Cerebellar nuclear complex (tissue), 1 donor: ENCODE data around the gene BLOC1S1.

Experiments
- DNase-seq, 2 experiments: peaks; one replicate each; lab custom pipeline; 2025; lab: John Stamatoyannopoulos, UW

Gene BLOC1S1

GRCh38 chr12:55715833-55716581 lies at the start of gene BLOC1S1:
Gene BLOC1S1 (plus strand): TSS chr12:55716046. CDS start chr12:55716052, 6 bp downstream.
- peak; percentile 71 to 74 for DNase-seq

GRCh38 chr12:55666508-55666907 lies 49.3 kb upstream of the BLOC1S1 start:
- DNase-seq, result no peak

- DNase-seq, result no peak
These were observed 45.6 kb upstream of the BLOC1S1 start for GRCh38 chr12:55670276-55670675.

GRCh38 chr12:55671746-55672145 lies 44.1 kb upstream of the BLOC1S1 start:
- no peak for DNase-seq

- DNase-seq, result no peak
These were observed 42.2 kb upstream of the BLOC1S1 start for GRCh38 chr12:55673638-55674037.

GRCh38 chr12:55675666-55676065 lies 40.2 kb upstream of the BLOC1S1 start:
- DNase-seq, result no peak

GRCh38 chr12:55676707-55677106 lies 39.1 kb upstream of the BLOC1S1 start:
- no peak for DNase-seq

GRCh38 chr12:55679691-55680090 lies 36.2 kb upstream of the BLOC1S1 start:
- no peak for DNase-seq

GRCh38 chr12:55681142-55682077 lies 34.4 kb upstream of the BLOC1S1 start:
- DNase-seq, result no peak

GRCh38 chr12:55682087-55682796 lies 33.6 kb upstream of the BLOC1S1 start:
- DNase-seq, result no peak

- no peak for DNase-seq
These were observed 32.2 kb upstream of the BLOC1S1 start for GRCh38 chr12:55683676-55684075.

- DNase-seq, result no peak
These were observed 31.0 kb upstream of the BLOC1S1 start for GRCh38 chr12:55684761-55685370.

- no peak for DNase-seq
These were observed 30.2 kb upstream of the BLOC1S1 start for GRCh38 chr12:55685671-55686070.

- DNase-seq, result no peak
These were observed 29.4 kb upstream of the BLOC1S1 start for GRCh38 chr12:55686366-55687010.

- no peak for DNase-seq
These were observed 28.1 kb upstream of the BLOC1S1 start for GRCh38 chr12:55687746-55688145.

GRCh38 chr12:55688716-55689655 lies 26.9 kb upstream of the BLOC1S1 start:
- DNase-seq, result no peak

GRCh38 chr12:55692631-55693322 lies 23.1 kb upstream of the BLOC1S1 start:
- no peak for DNase-seq

- no peak for DNase-seq
These were observed 22.3 kb upstream of the BLOC1S1 start for GRCh38 chr12:55693323-55694187.

- no peak for DNase-seq
These were observed 21.7 kb upstream of the BLOC1S1 start for GRCh38 chr12:55694188-55694515.
